Germinal center (tissue), 1 donor: ENCODE data around the gene HTR3A.

Source experiments
- DNase-seq: peaks from one replicate; pipeline ENCODE4 v3.0.0; 2012; ENCODE audit warnings: mixed read lengths, low spot score

Gene HTR3A

GRCh38 chr11:113979431-113979830, 4.5 kb downstream of the HTR3A start:
- peak; percentile 20 for DNase-seq

- DNase-seq: no peak
Observed at GRCh38 chr11:113980785-113981184, 5.9 kb downstream of the HTR3A start.

- DNase-seq: no peak
Observed at GRCh38 chr11:113982306-113982705, 7.4 kb downstream of the HTR3A start.

- no peak for DNase-seq
Observed at GRCh38 chr11:113984781-113985180, 9.9 kb downstream of the HTR3A start.

GRCh38 chr11:113985906-113986305, 11.0 kb downstream of the HTR3A start:
- DNase-seq: no peak

GRCh38 chr11:113986351-113987140, 11.6 kb downstream of the HTR3A start:
- no peak for DNase-seq

- DNase-seq: no peak
Observed at GRCh38 chr11:113989381-113989780, 14.5 kb downstream of the HTR3A start.

GRCh38 chr11:113989916-113990315, 15.0 kb downstream of the HTR3A start:
- no peak for DNase-seq

GRCh38 chr11:113991170-113991569, 16.3 kb downstream of the HTR3A start:
- DNase-seq: no peak

- no peak for DNase-seq
Observed at GRCh38 chr11:113991718-113992458, 17.0 kb downstream of the HTR3A start.

GRCh38 chr11:113992459-113993110, 17.7 kb downstream of the HTR3A start:
- no peak for DNase-seq

- DNase-seq: peak; percentile 68
Observed at GRCh38 chr11:113994077-113994954, 19.4 kb downstream of the HTR3A start.

GRCh38 chr11:113997473-113997872, 22.6 kb downstream of the HTR3A start:
- DNase-seq: no peak

GRCh38 chr11:113998574-113998973, 23.7 kb downstream of the HTR3A start:
- no peak for DNase-seq

GRCh38 chr11:114000526-114000925, 25.6 kb downstream of the HTR3A start:
- no peak for DNase-seq

GRCh38 chr11:114001416-114001815, 26.5 kb downstream of the HTR3A start:
- no peak for DNase-seq

GRCh38 chr11:114008331-114008730, 33.4 kb downstream of the HTR3A start:
- DNase-seq: no peak

GRCh38 chr11:114010931-114011330, 36.0 kb downstream of the HTR3A start:
- DNase-seq: no peak

- no peak for DNase-seq
Observed at GRCh38 chr11:114011443-114011842, 36.5 kb downstream of the HTR3A start.

- no peak for DNase-seq
Observed at GRCh38 chr11:114015117-114015516, 40.2 kb downstream of the HTR3A start.

GRCh38 chr11:114016986-114017385, 42.1 kb downstream of the HTR3A start:
- no peak for DNase-seq

GRCh38 chr11:114017723-114018122, 42.8 kb downstream of the HTR3A start:
- DNase-seq: no peak
